Activated CD4-positive, alpha-beta T cell treated with anti-CD3 and anti-CD28 coated beads, Interleukin-2, amount 50 U/mL, for 48 hours (primary cell): ENCODE measurements around the gene MEX3D.

Source experiments
- DNase-seq, 2 experiments: peaks; one replicate each; pipeline ENCODE4 v3.0.0-alpha.2; 2020

MEX3D gene

GRCh38 chr19:1592755-1593500, 24.8 kb upstream of the MEX3D start, which contains the start of gene MBD3:
TSS of gene MBD3 (minus strand) at chr19:1592865. CDS start at chr19:1592631, 234 bp downstream.
- DNase-seq = peak; percentile 85 to 88

- peak; percentile 81 for DNase-seq
Observed at GRCh38 chr19:1592024-1592754, 24.1 kb upstream of the MEX3D start.

- peak in 1 of 2 experiments; percentile 30 for DNase-seq
Observed at GRCh38 chr19:1591421-1592023, 23.4 kb upstream of the MEX3D start.

- peak; percentile 40 to 48 for DNase-seq
Observed at GRCh38 chr19:1590641-1591397, 22.7 kb upstream of the MEX3D start.

- DNase-seq = no peak
Observed at GRCh38 chr19:1587872-1588271, 19.7 kb upstream of the MEX3D start.

GRCh38 chr19:1585243-1585580, 17.1 kb upstream of the MEX3D start:
- DNase-seq = no peak

GRCh38 chr19:1584500-1585242, 16.5 kb upstream of the MEX3D start:
- no peak for DNase-seq

GRCh38 chr19:1582201-1582600, 14.1 kb upstream of the MEX3D start:
- DNase-seq = no peak

GRCh38 chr19:1580957-1581356, 12.8 kb upstream of the MEX3D start:
- no peak for DNase-seq

- DNase-seq = no peak
Observed at GRCh38 chr19:1580382-1580781, 12.3 kb upstream of the MEX3D start.

GRCh38 chr19:1579222-1579621, 11.1 kb upstream of the MEX3D start:
- no peak for DNase-seq

- no peak for DNase-seq
Observed at GRCh38 chr19:1577929-1578618, 9.9 kb upstream of the MEX3D start.

- no peak for DNase-seq
Observed at GRCh38 chr19:1577090-1577928, 9.2 kb upstream of the MEX3D start.

GRCh38 chr19:1576242-1577089, 8.3 kb upstream of the MEX3D start:
- no peak for DNase-seq

GRCh38 chr19:1575323-1576241, 7.5 kb upstream of the MEX3D start:
- no peak for DNase-seq

- no peak for DNase-seq
Observed at GRCh38 chr19:1574354-1575136, 6.4 kb upstream of the MEX3D start.

- no peak for DNase-seq
Observed at GRCh38 chr19:1572795-1573194, 4.7 kb upstream of the MEX3D start.

GRCh38 chr19:1571358-1571757, 3.2 kb upstream of the MEX3D start:
- no peak for DNase-seq
